COLO668 (cell line): Measurements from ENCODE around the gene SRRT.
A peak's percentile ranks its signal among the peaks of the same experiment; 100 is the strongest.
"Not testable (repeated sequence)": the region's sequence is repeated elsewhere in the genome, so short reads cannot be mapped to it uniquely, and the experiment has no call there.

ENCODE experiments used
- DNase-seq: peaks from one replicate; lab custom pipeline; 2025; ENCODE audit not compliant: unreplicated experiment; lab: John Stamatoyannopoulos, UW

Gene SRRT

GRCh38 chr7:100893318-100893895 is 18.5 kb downstream of the SRRT start:
- no peak for DNase-seq

- DNase-seq: no peak
These were observed 19.2 kb downstream of the SRRT start for GRCh38 chr7:100893910-100894721.

GRCh38 chr7:100894860-100895700 is 20.2 kb downstream of the SRRT start:
- peak; percentile 18 for DNase-seq

GRCh38 chr7:100895701-100895955 is 20.7 kb downstream of the SRRT start, which contains the start of gene ACHE:
Gene ACHE (minus strand): TSS chr7:100895888. CDS start chr7:100894232, 1,656 bp downstream.
- DNase-seq: no peak

- no peak for DNase-seq
These were observed 21.2 kb downstream of the SRRT start for GRCh38 chr7:100895956-100896731.

- DNase-seq: peak; percentile 51
These were observed 22.1 kb downstream of the SRRT start for GRCh38 chr7:100896732-100897608.

- DNase-seq: no peak
These were observed 23.0 kb downstream of the SRRT start for GRCh38 chr7:100897772-100898454.

GRCh38 chr7:100899432-100899831 is 24.5 kb downstream of the SRRT start:
- DNase-seq: no peak

- DNase-seq: no peak
These were observed 26.1 kb downstream of the SRRT start for GRCh38 chr7:100900978-100901377.

- DNase-seq: no peak
These were observed 27.0 kb downstream of the SRRT start for GRCh38 chr7:100901921-100902332.

GRCh38 chr7:100902638-100903037 is 27.7 kb downstream of the SRRT start:
- DNase-seq: no peak

- DNase-seq: no peak
These were observed 33.6 kb downstream of the SRRT start for GRCh38 chr7:100908512-100908911.

GRCh38 chr7:100910443-100910842 is 35.5 kb downstream of the SRRT start:
- DNase-seq: not testable (repeated sequence)

- DNase-seq: no peak
These were observed 36.6 kb downstream of the SRRT start for GRCh38 chr7:100911484-100911883.

- DNase-seq: no peak
These were observed 39.4 kb downstream of the SRRT start for GRCh38 chr7:100914208-100914878.

GRCh38 chr7:100914879-100915447 is 40.1 kb downstream of the SRRT start:
- DNase-seq: no peak

GRCh38 chr7:100919335-100919734 is 44.4 kb downstream of the SRRT start:
- DNase-seq: not testable (repeated sequence)

- not testable (repeated sequence) for DNase-seq
These were observed 45.0 kb downstream of the SRRT start for GRCh38 chr7:100919779-100920437.
